Medulla oblongata (tissue), 1 donor: Measurements from ENCODE around the gene EQTN.

ENCODE experiments used
- DNase-seq: peaks from one replicate; pipeline ENCODE4 v3.0.0-alpha.2; 2015; ENCODE audit errors: extremely low spot score

EQTN gene

GRCh38 chr9:27297050-27297449 is at the start of gene EQTN:
EQTN (minus strand) TSS chr9:27297150; CDS start chr9:27297055, 95 bp downstream.
- DNase-seq, result no peak

- DNase-seq, result peak; percentile 88
Observed at GRCh38 chr9:27344776-27345175, 47.8 kb upstream of the EQTN start.

DNA sequence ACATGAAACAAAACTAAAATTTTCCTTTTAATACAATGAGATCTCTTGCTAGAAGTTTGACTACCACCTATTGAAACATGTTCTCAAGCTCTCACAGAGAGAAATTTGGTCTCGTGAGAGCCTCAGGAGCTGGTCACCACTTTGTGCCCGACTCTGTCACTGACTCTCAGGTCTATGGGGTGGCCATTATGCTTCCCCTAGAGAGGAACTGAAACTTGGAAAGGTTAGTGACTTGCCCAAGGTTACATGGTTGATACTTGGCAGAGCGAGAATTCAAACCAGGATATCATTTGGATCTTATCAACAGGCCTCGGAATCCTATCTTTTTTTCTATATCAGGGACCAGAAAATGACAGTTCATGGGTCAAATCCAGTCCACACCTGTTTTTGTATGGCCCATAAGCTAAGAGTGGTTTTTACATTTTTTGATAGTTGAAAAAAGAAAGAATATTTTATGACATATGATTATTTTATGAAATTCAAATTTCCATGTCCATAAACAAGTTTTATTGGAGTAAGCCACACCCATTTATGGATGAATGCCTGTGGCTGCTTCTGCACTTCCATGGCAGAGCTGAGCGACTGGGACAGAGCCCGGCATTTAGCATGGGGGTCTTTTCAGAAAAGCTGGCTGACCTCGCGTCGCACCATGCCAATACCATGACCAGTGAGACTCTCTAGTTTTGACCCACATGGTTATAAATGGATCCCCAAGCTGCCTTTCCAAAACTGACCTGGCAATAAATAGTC is 44.8 kb upstream of the EQTN start:
- DNase-seq, result peak; percentile 2

- DNase-seq, result peak; percentile 81
Observed at GRCh38 chr9:27340961-27341511, 44.1 kb upstream of the EQTN start.

- DNase-seq, result peak; percentile 41
Observed at GRCh38 chr9:27340285-27340674, 43.3 kb upstream of the EQTN start.

DNA sequence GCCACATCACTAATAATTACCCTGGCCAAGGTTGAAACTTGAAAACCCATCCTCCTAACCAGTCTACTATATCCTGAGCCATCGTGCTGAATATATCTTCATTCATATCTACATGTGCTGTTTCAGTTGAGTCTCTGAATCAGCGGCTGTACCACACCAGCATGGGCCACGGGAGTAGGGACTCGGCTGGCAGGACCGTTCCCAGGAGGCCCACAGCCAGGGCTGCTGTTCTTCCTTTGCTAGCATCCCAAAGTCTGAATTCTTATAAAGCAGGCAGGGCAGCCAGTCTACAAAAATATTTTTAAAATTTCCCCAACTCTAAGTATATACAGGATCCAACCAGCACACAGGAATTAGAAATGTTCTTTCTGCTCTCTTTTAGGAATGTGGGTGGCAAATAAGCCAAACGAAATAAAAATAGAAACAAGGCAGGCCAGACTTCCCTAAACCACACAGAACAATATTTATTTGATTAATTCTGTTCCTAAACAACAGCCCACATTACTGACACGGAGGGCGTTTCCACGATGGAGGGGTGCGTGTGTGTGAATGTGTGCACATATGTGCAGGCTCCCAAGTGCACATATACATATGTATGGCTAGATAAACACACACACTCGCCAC is 42.8 kb upstream of the EQTN start:
- DNase-seq, result peak; percentile 52

DNA sequence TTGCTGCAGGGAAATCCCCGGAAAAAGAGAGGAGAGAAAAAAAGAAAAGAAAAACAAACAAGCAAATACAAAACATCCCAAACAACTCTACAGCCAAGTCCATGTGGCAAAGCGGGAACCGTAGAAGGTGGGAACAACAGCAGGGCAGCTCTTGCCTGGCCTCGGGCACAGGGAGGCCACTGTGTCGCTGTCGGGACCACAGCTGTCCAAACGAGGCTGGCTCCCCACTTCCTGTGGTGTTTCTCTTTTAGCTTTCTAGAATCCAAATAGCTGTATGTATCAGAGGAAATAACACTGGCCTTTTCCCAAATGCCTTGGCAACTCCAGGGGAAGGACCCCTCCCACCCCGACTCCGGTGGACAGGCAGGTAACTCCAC is 41.6 kb upstream of the EQTN start:
- DNase-seq, result no peak

- DNase-seq, result peak; percentile 57
Observed at GRCh38 chr9:27337833-27338526, 41.0 kb upstream of the EQTN start.

DNA sequence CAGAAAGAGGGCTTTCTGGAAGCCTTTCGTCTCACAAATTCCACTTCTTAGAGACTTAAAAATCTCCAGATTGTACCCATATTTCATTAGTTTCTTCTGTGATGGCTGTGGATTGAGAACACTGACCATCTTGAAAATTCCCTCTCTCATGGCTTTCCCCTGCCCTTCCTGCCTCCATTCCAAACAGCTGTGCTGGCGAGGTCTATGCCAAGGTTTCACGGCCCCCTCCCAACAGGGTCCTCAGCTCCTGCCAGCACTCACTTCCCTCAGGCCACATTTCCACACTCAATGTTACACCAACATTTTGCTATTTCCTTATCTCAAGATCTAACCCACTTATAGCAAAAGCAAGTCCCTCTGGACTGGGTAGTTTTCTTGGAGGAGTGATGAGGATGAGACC is 40.3 kb upstream of the EQTN start:
- DNase-seq, result no peak

- DNase-seq, result no peak
Observed at GRCh38 chr9:27336829-27337228, 39.9 kb upstream of the EQTN start.

GRCh38 chr9:27336126-27336525 is 39.2 kb upstream of the EQTN start:
- no peak for DNase-seq

- DNase-seq, result no peak
Observed at GRCh38 chr9:27335075-27335474, 38.1 kb upstream of the EQTN start.

- DNase-seq, result peak; percentile 93
Observed at GRCh38 chr9:27333241-27334052, 36.5 kb upstream of the EQTN start.

DNA sequence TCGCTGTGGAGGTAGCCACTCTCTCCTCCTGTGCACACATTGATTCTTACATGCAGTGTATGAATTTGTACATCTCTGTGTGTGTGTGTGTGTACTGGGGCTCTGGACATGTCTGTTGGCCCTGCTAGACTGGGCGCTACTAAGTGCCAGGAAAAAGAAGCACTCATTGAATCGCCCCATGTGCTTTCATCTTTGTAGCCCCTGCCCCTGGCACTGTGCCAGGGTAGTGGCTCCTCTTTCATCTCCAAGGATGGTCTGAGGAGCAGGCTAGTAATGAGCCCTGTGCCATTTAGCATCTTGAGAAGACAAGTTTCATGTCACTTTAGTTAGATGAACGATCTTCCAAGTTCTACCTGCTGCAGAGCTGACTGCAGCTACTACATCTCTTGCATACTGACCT is 34.4 kb upstream of the EQTN start:
- no peak for DNase-seq

DNA sequence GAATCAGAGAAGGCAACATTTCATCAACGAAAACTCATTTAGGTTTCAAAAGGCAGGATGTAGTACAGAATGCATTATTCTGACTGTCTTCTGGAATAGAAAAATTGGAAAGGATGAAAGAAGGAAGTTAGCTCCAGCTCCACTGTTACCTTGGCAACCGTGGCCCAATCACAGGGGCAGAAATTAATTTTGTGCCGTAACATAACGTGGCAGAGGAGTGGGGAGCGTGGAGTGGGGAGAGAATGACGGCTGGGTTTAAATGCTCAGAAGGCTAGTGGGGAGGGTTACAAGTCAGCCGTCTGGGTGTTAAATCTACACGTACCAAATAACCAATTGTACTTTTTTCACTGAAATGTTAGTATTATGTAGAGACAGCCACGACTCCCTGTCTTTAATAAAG is 32.3 kb upstream of the EQTN start:
- no peak for DNase-seq

DNA sequence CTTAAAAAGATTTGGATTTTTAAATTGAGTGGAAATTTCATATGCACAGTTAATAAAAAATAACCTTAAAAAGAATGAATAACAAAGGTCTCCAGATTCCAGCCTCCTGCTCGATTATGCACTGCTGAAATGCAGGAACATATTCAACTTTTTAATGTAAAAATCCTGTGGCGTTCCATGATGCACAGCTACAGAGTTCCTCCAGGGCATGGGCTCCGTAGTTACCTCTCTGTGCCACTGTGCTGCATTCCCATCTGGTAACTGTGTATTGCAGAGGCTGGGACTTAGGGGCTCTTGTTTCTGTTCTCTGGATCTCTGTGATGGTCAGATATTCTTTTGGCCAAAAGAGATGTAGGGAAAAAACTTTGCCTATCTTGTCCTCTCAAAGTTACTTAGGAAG is 31.5 kb upstream of the EQTN start:
- DNase-seq, result no peak

- DNase-seq, result no peak
Observed at GRCh38 chr9:27311184-27311583, 14.2 kb upstream of the EQTN start.

DNA sequence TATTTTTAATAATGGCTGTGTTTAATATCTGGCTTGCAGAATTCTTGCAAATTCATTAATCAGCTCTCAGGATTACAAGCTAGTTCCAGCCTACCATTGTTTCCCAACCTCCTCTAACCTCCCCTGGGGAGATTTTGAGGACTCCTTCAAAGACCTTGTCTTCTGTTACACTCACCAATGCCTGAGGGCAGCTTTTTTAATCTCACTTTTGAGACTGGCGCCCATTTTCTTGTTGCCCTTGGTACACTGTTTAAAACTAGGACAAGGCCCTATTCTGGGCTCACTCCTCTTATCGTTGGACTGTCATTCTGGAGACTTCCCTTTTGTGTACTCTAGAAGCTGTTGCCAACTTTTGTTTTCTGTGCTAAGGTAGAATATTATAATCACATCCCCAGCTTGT is 13.6 kb upstream of the EQTN start:
- no peak for DNase-seq

DNA sequence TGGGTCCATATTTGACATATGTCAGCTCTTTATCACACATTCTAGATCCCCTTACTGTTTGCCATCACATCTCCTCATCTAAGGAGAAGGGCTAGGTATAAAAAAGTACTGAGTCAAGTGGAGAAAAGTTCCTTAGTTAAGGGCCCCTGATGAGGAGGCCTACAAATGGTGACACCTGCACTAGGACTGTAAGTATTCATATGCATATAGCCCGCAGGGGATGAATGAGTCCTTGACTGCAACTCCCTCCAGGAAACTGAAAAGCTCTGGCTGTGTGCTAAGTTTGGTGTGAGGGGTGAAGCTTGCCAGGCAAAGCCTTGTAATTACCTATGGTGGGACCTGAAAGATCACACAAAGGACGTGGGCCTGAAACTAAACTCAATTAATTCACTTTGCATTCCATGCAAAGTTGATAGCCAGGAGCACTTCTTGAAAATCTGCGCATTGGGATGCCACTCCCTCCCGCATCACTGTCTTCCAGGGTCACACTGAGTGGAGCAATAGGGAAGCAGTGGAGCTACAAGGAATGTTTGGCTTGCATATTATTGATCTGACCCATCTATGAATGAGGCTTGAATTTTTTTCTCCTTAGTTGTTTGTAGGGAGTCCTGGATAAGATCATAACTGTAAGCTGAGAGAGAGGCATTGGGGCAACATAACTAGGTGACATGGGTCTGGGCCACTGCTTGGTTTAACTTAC is 11.9 kb upstream of the EQTN start:
- DNase-seq, result no peak

- no peak for DNase-seq
Observed at GRCh38 chr9:27304521-27304920, 7.6 kb upstream of the EQTN start.

GRCh38 chr9:27303219-27303618 is 6.3 kb upstream of the EQTN start:
- DNase-seq, result no peak
